Skeletal muscle satellite cell (primary cell): ENCODE measurements around the gene MYO16.

Experiments
- H3K27me3 ChIP-seq: 2 replicates; pipeline ENCODE4 v1.7.0; 2013; ENCODE audit warnings: low read length; ENCODE audit not compliant: control insufficient read depth, insufficient read depth
- H3K36me3 ChIP-seq: 2 replicates; pipeline ENCODE4 v1.7.0; 2013; ENCODE audit warnings: mild to moderate bottlenecking, control low read depth, low read length; ENCODE audit not compliant: insufficient read depth
- H3K4me1 ChIP-seq: 2 replicates; pipeline ENCODE4 v1.7.0; 2013; ENCODE audit warnings: low read length; ENCODE audit not compliant: control insufficient read depth, insufficient read depth
- H3K4me2 ChIP-seq: 2 replicates; pipeline ENCODE4 v1.7.0; 2013; ENCODE audit warnings: mild to moderate bottlenecking, low read length
- H3K4me3 ChIP-seq: 2 replicates; pipeline ENCODE4 v1.7.0; 2013; ENCODE audit warnings: low read length
- H3K9ac ChIP-seq: 2 replicates; pipeline ENCODE4 v1.7.0; 2013; ENCODE audit warnings: mild to moderate bottlenecking, low read depth, low read length, moderate library complexity
- H3K9me3 ChIP-seq: replicated peaks from 2 replicates; pipeline ENCODE4 v1.7.0; 2013; ENCODE audit warnings: mild to moderate bottlenecking, control low read depth, low read length

MYO16 gene

DNA sequence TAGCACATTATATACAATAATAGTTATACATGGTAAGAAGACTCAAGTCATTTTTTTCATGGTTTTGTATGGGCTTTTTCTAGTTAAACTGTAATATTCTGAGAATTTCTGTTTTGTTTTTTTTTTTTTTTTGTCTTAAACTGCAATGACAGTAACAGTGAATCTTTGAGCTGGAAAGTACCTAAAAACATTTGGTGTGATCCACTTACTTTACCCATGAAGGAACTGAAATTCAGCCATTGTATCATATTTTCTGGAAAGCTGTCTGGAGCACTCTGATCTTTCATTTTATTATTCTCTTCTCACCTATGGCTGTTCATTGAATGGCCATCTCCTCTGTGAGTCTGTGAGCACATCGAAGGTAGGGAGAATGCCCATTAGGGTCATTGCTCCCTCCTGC, 37.8 kb downstream of the MYO16 start:
- Histone ChIP-seq H3K4me1 (no peaks in the 10 kb centered on the region), H3K36me3 (no peaks in the 10 kb centered on the region)

DNA sequence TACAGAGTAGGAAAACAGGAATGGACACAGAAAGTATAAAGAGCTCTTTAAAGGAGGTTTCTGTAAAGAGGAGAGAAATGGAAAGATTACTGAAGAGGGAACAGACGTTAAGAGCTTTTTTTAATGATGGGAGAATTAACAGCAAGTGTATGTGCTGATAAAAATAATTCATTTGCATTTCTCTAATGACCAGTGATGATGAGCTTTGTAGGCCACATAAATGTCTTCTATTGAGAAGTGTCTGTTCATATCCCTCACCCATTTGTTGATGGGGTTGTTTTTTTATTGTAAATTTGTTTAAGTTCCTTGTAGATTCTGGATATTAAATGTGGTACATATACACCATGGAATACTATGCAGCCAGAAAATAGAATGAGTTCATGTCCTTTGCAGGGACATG, 40.0 kb downstream of the MYO16 start:
- Histone ChIP-seq H3K4me1 (no peaks in the 10 kb centered on the region), H3K36me3 (no peaks in the 10 kb centered on the region), H3K27me3 (no peaks in the 10 kb centered on the region), H3K4me3 (no peak overlapping the region), H3K9ac (no peak overlapping the region), H3K9me3 (peaks cover 14% of the 10 kb centered on the region), H3K4me2 (no peak overlapping the region)

More for the DNA sequence above, 37.8 kb downstream of the MYO16 start:
- Histone ChIP-seq H3K9ac (no peak overlapping the region), H3K27me3 (no peaks in the 10 kb centered on the region), H3K4me2 (no peak overlapping the region), H3K9me3 (peaks cover 19% of the 10 kb centered on the region), H3K4me3 (no peak overlapping the region)

DNA sequence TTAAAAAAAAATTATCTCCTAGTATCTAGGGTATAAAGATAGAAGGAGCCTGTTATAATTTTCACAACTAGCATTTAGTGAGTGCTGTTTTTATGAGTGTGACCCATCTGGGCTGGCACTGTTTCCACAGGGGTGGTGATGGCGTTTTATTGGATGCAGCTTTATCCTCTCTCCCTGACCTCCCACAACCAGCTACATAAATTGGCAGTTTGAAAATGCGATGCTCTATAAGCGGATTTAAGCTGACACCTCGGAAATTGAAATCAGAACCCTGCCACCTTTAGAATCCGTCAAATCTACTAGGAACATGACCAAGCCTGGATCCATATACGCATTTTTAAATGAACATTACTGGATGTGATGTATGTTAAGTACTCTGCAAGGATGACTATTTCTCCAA, 44.9 kb downstream of the MYO16 start:
- no peak overlapping the region for H3K4me3 ChIP-seq
- H3K9me3 ChIP-seq: peaks cover 3% of the 10 kb centered on the region
- no peaks in the 10 kb centered on the region for H3K36me3 ChIP-seq
- H3K4me1 ChIP-seq: no peaks in the 10 kb centered on the region
- H3K4me2 ChIP-seq: no peak overlapping the region
- H3K27me3 ChIP-seq: no peaks in the 10 kb centered on the region
- H3K9ac ChIP-seq: no peak overlapping the region

DNA sequence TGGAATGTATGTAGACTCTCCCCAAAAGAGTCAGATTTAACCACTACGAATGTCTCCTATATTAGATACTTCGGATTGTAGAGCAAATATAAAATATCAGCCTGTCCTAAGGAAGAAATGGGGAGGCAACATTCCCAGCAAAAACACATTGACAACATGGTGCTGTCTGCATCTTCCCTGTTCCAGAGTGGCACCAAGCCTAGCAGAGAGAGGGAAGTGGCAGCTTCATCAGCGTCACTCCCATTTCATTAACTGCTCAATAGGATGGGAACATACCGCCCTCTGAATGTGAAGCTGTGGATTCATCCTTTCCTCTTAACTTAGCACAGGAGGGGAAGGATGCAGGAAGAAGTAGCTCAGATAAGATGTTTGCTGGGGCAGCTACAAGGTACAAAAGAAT, 45.4 kb downstream of the MYO16 start:
- Histone ChIP-seq H3K4me1 (no peaks in the 10 kb centered on the region), H3K4me2 (no peak overlapping the region), H3K9ac (no peak overlapping the region), H3K36me3 (no peaks in the 10 kb centered on the region), H3K4me3 (no peak overlapping the region), H3K27me3 (no peaks in the 10 kb centered on the region), H3K9me3 (peaks cover 3% of the 10 kb centered on the region)

DNA sequence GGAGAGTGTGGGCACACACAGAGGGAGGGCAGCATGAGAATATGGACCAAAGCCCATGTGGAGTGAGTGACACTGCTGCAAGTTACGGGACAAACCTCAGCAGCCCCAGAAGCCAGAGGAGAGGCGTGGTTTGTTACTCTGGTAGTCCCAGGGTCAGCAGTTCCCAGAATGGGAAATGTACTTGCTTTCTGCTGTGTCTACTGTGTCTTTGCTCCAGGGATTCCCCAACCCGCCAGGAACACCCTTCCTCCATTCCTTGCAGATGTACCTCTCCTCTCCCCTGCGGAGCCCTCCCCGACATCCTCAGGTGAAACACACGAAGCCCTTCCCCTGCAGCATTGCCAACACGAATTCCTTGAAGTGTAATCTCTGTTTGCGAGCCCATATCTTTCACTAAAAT, 47.2 kb downstream of the MYO16 start:
- H3K27me3 ChIP-seq: no peaks in the 10 kb centered on the region
- H3K4me3 ChIP-seq: no peak overlapping the region
- H3K9ac ChIP-seq: no peak overlapping the region
- no peak overlapping the region for H3K4me2 ChIP-seq
- peaks cover 3% of the 10 kb centered on the region for H3K9me3 ChIP-seq
- no peaks in the 10 kb centered on the region for H3K4me1 ChIP-seq
- no peaks in the 10 kb centered on the region for H3K36me3 ChIP-seq

DNA sequence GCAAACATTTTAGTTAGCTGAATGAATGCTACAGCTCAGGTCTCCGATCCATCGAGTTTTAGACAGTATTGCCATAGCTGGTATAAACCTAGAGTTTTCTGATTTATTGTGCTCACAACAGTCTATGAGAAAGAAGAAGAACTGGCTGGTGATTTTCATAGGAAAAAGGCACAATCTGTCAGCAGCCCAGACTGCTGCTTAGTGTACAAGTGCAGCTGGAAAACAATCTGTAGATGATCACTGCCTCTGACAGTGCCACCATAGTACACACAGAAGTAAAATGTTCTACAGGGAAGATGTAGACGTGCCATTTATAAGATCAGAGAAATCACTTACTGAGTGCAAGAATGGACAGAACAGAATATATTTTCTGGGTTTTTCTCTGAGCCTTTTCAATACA, 48.4 kb downstream of the MYO16 start:
- H3K4me3 ChIP-seq: no peak overlapping the region
- H3K4me2 ChIP-seq: no peak overlapping the region
- no peaks in the 10 kb centered on the region for H3K27me3 ChIP-seq
- no peaks in the 10 kb centered on the region for H3K4me1 ChIP-seq
- peaks cover 3% of the 10 kb centered on the region for H3K9me3 ChIP-seq
- no peaks in the 10 kb centered on the region for H3K36me3 ChIP-seq
- H3K9ac ChIP-seq: no peak overlapping the region

DNA sequence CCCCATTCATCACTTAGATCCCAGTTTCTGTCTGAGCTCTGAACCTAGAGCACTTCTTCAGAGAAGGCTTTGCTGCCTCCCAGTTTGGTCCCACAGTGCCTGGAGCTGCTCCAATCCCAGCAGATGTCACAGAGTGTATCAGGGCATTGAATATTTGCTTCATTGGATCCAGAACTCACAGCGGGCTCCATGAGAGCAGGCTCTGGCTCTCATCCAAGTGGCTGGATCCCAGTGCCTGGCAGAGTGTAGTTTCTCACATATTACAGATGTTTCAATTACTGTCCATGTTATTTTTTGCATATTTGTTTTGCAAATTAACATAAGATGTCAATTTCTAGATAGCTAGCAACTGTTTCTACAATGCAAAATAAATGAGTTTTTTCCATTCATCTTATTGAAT, 50.6 kb downstream of the MYO16 start:
- H3K4me1 ChIP-seq: no peaks in the 10 kb centered on the region
- no peaks in the 10 kb centered on the region for H3K9me3 ChIP-seq
- no peaks in the 10 kb centered on the region for H3K36me3 ChIP-seq
- no peak overlapping the region for H3K4me2 ChIP-seq
- no peak overlapping the region for H3K4me3 ChIP-seq
- H3K27me3 ChIP-seq: no peaks in the 10 kb centered on the region
- H3K9ac ChIP-seq: no peak overlapping the region

DNA sequence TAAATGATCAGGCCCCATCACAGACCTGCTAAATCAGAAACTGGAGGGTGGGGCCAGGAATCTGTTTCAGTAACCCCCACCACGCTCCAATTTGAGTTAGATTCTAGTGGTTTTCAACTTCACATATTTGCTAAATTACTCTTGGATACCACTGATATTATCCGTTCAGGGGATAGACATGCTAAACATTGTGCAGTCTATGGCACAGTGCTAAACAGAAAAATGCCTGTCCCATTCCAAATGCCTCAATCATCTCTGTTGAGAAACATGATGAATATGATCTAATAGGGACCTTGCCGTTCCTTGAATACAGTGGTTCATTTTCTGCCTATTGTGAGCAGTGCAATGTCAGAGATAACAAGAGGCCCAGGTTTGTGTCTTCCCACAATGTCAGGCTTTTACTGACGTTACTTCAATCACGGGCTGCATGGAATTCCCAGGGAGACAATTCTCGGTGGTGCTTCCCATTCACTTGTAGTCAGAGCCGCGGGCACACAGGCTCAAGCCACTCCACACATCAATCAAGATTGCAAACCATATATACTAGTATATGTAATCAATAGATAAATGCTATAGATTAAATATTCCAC, 52.7 kb downstream of the MYO16 start:
- no peaks in the 10 kb centered on the region for H3K36me3 ChIP-seq
- no peak overlapping the region for H3K4me3 ChIP-seq
- no peaks in the 10 kb centered on the region for H3K27me3 ChIP-seq
- no peaks in the 10 kb centered on the region for H3K9me3 ChIP-seq
- H3K4me1 ChIP-seq: no peaks in the 10 kb centered on the region
- no peak overlapping the region for H3K9ac ChIP-seq
- no peak overlapping the region for H3K4me2 ChIP-seq

DNA sequence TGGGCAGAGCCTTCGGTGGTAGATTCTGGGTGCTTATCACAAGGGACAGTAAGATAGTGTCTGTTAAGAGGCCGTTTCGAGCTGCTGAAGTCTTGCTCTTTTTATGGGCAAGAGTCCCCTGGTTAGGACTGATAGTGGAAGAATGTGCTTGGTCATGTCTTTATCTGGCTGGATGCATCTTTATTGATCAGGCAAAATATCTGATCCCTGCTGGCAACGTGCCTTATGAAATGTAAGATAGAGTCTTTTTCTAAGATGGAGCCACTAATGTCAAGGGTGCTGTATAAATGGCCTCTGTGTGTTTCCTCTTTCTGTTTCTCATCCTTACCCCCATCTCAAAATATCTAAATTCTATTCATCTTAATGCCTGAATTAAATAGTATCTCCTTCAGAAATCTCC, 53.3 kb downstream of the MYO16 start:
- Histone ChIP-seq H3K4me2 (no peak overlapping the region), H3K4me3 (no peak overlapping the region), H3K36me3 (no peaks in the 10 kb centered on the region), H3K9ac (no peak overlapping the region), H3K4me1 (no peaks in the 10 kb centered on the region), H3K27me3 (no peaks in the 10 kb centered on the region), H3K9me3 (no peaks in the 10 kb centered on the region)

DNA sequence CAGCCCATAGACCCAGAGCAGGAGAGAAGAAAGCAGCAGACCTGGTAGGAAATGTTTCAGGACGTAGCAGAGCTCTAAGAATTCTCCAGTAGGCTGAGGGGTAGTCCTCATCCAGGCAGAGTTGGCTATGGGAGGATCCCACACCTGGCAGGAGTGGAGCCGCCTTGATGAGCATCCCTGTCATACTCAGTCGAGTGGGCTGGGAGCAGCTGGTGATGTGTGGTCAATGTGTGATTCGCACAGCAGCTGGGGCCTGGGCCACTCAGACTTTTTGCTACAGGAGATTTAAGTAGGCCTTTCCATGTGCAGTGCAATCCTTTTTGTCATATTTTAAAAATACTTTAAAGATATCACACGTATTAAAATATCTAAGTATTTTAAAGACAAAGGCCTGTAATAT, 56.6 kb downstream of the MYO16 start:
- H3K4me2 ChIP-seq: no peak overlapping the region
- no peak overlapping the region for H3K4me3 ChIP-seq
- H3K9ac ChIP-seq: no peak overlapping the region
- H3K27me3 ChIP-seq: no peaks in the 10 kb centered on the region
- no peaks in the 10 kb centered on the region for H3K9me3 ChIP-seq
- no peaks in the 10 kb centered on the region for H3K36me3 ChIP-seq
- no peaks in the 10 kb centered on the region for H3K4me1 ChIP-seq

DNA sequence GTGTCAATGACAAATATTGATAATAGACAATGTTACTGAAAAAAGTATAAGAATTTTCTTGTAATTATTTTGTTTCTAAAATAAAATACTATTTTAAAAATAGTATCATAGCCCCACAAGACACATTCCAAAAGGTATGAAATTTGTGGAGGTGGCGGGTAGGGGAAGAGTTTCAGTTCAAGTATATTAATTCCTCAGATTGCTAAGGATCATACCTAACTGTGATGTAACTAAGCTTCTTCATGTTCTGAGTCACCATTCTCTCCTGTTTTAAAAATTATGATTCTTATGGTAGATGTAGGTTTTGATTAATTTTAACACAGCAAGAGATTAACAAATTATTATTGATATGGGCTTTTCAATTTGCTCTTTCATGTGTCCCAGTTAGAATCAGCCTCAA, 61.3 kb downstream of the MYO16 start:
- no peaks in the 10 kb centered on the region for H3K36me3 ChIP-seq
- no peaks in the 10 kb centered on the region for H3K27me3 ChIP-seq
- no peak overlapping the region for H3K9ac ChIP-seq
- no peak overlapping the region for H3K4me2 ChIP-seq
- H3K4me3 ChIP-seq: no peak overlapping the region
- no peaks in the 10 kb centered on the region for H3K4me1 ChIP-seq
- no peaks in the 10 kb centered on the region for H3K9me3 ChIP-seq

DNA sequence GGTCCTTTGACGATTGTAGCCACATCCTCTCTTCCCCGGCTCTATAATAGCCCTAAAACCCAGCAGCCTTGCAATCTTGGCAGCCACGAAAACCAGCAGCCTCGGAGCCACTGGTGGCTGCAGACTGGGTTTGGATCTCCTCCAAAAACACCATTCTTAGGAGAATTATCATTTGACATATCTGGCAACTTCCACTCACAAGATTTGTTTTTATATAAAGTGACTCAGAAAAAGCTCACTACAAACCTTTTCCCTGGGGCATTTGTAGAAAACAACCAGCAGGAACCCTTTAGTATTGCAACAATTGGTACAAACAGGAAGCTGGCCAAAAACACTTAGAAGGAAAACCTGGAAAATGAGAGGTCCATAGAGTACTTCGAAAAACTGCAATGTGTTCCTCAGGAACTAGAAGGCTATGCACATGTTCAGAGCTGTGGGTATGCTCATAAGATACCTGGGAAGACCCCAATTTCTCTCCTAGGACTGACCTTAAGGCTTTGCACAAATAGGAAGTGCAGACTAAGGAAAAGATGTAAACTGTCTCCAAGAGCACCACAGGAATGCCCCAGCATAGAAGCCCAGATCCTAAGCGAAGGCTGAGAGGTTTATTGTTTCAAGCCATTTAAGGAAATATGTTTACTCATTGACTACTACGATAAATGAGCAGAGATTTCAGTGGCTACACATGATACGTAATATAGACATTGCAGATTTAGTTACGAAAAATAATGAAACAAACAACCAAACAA, 71.2 kb downstream of the MYO16 start:
- H3K27me3 ChIP-seq: no peaks in the 10 kb centered on the region
- H3K4me1 ChIP-seq: no peaks in the 10 kb centered on the region
- no peak overlapping the region for H3K4me2 ChIP-seq
- no peak overlapping the region for H3K4me3 ChIP-seq
- no peaks in the 10 kb centered on the region for H3K36me3 ChIP-seq
- peaks cover 3% of the 10 kb centered on the region for H3K9me3 ChIP-seq
- no peak overlapping the region for H3K9ac ChIP-seq
